SIG-M5 (cell line): ENCODE measurements around the gene DNM1L.

Experiments used
- DNase-seq: peaks from one replicate; lab custom pipeline; 2025; lab: John Stamatoyannopoulos, UW

The DNM1L gene

DNA sequence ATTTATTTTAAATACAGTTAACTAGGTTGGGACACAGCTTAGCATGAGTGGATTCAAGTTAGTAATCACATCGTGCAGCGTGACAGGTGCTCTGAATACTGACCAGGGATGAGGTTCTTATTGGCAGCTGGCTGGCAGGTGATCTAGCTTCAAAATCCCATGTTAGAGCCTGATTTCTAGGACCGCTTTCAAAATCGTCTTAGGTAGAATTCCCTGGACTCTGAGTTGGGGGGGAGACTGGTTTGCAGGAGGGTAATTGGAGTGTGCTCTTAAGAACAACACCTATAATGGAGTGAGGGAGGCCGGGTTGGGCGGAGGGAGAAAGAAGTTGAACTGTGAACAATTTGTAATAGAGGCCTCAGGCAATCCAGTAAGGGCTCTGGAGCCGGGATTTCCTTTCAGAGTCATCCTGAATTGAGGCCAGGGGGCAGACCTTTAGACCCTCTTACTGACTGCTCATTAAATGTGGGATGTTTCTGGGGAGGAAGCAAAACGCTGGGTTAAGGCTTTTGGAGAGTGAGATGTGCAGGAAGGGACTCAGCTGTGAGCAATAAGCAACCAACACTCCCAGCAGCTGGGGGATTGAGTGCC, 77.5 kb downstream of the DNM1L start:
- DNase-seq, result no peak

- no peak for DNase-seq
These were observed 78.1 kb downstream of the DNM1L start for GRCh38 chr12:32757157-32757556.

- peak; percentile 22 for DNase-seq
These were observed 82.6 kb downstream of the DNM1L start for GRCh38 chr12:32761716-32762115.

DNA sequence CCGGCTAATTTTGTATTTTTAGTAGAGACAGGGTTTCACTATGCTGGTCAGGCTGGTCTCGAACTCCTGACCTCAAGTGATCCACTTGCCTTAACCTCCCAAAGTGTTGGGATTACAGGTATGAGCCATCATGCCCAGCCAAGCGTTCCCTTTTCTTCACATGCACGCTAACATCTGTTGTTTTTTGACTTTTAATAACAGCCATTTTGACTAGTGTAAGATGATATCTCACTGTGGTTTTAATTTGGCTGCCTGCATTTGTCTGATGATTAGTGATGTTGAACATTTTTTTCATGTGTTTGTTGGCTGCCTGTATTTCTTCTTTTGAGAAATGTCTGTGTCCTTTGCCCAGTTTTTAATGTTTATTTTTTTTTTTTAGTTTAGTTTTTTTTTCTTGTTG, 86.8 kb downstream of the DNM1L start:
- no peak for DNase-seq

GRCh38 chr12:32768518-32768917, 89.4 kb downstream of the DNM1L start:
- no peak for DNase-seq

DNA sequence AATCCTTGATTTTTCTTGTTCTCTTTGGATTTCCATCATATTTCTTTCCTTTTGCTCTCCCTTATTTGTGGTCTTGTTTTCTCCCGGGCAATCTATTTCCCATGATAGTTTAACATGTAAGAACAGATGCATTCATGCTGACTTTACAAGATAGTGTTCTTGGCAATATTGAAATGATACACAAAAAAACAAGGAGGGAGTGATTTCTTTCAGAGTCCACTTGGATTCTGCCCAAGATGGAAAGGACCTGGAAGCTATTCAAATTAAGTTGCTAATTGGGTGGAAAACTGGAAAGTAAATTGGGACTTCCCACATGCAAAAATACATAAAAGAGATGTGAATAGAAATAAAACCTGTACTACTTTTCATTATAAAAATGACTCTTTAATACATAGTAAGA, 91.0 kb downstream of the DNM1L start:
- DNase-seq, result no peak

DNA sequence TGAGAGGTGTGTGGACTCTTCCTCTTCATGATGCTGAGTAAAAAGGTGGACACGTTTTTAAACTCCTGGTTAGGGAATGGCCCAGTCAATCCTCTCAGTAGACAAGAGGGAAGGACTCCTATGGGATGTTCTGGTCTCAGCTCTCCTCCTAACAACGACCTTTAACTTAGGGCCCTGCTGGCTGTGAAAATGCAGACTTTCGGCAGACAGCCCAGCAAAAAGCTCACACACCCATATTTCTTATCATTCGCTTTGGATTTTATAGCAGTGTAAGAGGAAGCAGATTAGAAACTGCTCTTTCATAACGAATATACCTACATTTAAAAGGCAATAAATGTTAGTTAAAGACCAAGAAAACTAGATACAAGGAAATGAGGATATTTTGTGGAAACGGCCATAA, 94.6 kb downstream of the DNM1L start:
- DNase-seq, result no peak

DNA sequence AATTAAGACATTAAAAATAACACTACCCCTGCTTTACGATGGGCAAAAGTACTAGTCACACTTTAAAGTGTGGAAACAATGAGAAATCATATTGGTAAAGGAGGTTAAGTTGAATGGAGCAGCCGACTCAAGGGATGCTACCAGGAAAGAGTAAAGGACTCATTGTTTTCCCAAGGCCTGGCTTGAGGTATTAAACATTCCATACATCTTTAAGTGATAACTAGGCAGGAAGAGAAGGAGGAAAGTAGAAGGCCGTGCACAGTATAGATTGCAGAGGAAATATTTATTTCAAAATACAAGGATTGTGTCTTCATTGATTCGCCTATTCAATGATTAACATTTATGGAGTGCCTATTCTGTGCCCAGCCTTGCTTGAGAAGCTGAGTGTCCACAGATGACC, 97.2 kb downstream of the DNM1L start:
- DNase-seq, result no peak

GRCh38 chr12:32777159-32777558, 98.1 kb downstream of the DNM1L start:
- DNase-seq, result no peak

GRCh38 chr12:32777691-32778175, 98.6 kb downstream of the DNM1L start:
- no peak for DNase-seq

DNA sequence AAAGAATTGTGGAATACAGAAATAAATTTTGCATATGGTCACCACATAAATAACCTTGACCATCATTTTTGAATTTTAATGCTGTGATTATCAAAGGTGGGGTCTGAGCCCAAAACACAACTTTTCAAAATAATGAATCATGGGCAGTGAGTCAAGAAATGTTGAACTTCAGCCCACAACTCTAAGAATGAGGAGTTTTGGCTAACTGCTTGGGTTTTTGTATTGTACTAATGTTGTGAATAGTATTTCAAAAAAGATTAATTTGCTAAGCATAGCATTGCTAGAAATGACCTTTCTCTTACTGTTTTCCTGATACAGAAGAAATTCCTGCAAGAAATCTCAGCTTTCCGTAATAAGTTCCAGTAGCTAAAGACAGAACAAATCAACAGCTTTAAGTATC, 101.0 kb downstream of the DNM1L start:
- no peak for DNase-seq

DNA sequence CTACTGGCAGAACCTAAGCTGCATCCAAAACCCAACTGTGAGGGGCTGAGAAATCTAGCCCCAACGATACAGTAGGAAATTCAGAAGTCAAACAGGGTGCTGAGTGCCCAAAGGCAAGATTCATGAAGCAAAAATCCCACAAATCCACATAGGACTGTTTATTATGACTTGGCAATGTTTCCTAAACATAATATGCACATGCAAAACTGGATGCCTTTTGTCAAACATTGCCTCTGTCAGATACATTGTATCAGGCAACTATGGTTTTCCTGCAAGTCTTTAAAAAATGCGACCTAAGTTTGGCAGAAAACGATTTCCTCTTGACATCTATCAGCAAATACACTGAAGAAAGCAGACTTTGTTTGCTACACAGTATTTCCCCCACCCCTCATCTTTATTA, 103.9 kb downstream of the DNM1L start:
- DNase-seq, result no peak

GRCh38 chr12:32785557-32785956, 106.5 kb downstream of the DNM1L start:
- DNase-seq, result no peak

- no peak for DNase-seq
These were observed 109.3 kb downstream of the DNM1L start for GRCh38 chr12:32788405-32788804.

- no peak for DNase-seq
These were observed 110.3 kb downstream of the DNM1L start for GRCh38 chr12:32789446-32789845.

GRCh38 chr12:32789916-32790315, 110.8 kb downstream of the DNM1L start:
- DNase-seq, result no peak

DNA sequence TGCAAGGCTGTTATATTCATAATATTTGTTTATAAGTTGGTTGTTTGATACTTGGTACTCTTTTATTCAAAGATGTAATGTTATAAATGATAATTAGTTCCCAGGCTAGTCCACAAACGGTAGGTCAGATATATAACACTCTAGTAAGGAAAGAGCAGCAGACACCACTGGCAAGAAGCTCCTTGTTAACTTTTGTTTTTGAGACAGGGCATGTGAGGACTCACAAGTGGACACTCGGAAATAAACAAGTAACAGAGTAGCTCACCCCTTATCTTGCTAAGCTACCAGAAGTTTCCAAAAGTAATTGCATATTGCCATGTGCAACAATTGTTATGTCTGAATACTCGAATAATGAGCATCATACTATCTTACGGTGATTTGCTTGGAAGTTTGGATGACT, 115.2 kb downstream of the DNM1L start:
- no peak for DNase-seq
